NCI-H128 (cell line): ENCODE data around the gene CCND2.
"Not testable (repeated sequence)": the region's sequence is repeated elsewhere in the genome, so short reads cannot be mapped to it uniquely, and the experiment has no call there.

ENCODE experiments used
- DNase-seq: peaks from one replicate; lab custom pipeline; 2025; ENCODE audit not compliant: unreplicated experiment; lab: John Stamatoyannopoulos, UW

The CCND2 gene

GRCh38 chr12:4273652-4274395 lies at the start of gene CCND2:
CCND2 (plus strand) TSS chr12:4273762; CDS start chr12:4274041, 279 bp downstream.
- DNase-seq = no peak

- DNase-seq = no peak
These were observed 49.2 kb upstream of the CCND2 start for GRCh38 chr12:4224206-4224889.

- DNase-seq = no peak
These were observed 48.0 kb upstream of the CCND2 start for GRCh38 chr12:4225571-4225970.

- no peak for DNase-seq
These were observed 46.5 kb upstream of the CCND2 start for GRCh38 chr12:4227046-4227445.

- no peak for DNase-seq
These were observed 45.4 kb upstream of the CCND2 start for GRCh38 chr12:4228122-4228580.

GRCh38 chr12:4230526-4230925 lies 43.0 kb upstream of the CCND2 start:
- no peak for DNase-seq

GRCh38 chr12:4238577-4238976 lies 35.0 kb upstream of the CCND2 start:
- DNase-seq = no peak

GRCh38 chr12:4239746-4240145 lies 33.8 kb upstream of the CCND2 start:
- no peak for DNase-seq

GRCh38 chr12:4240161-4240783 lies 33.3 kb upstream of the CCND2 start:
- no peak for DNase-seq

GRCh38 chr12:4240981-4241380 lies 32.6 kb upstream of the CCND2 start:
- no peak for DNase-seq

- DNase-seq = no peak
These were observed 32.0 kb upstream of the CCND2 start for GRCh38 chr12:4241592-4241991.

- no peak for DNase-seq
These were observed 31.0 kb upstream of the CCND2 start for GRCh38 chr12:4242595-4242994.

GRCh38 chr12:4243091-4243490 lies 30.5 kb upstream of the CCND2 start:
- no peak for DNase-seq

GRCh38 chr12:4243491-4244100 lies 30.0 kb upstream of the CCND2 start:
- DNase-seq = not testable (repeated sequence)

- no peak for DNase-seq
These were observed 28.7 kb upstream of the CCND2 start for GRCh38 chr12:4244868-4245267.

- no peak for DNase-seq
These were observed 28.1 kb upstream of the CCND2 start for GRCh38 chr12:4245446-4245845.

GRCh38 chr12:4246116-4246515 lies 27.4 kb upstream of the CCND2 start:
- DNase-seq = no peak

GRCh38 chr12:4250691-4251090 lies 22.9 kb upstream of the CCND2 start:
- DNase-seq = no peak

GRCh38 chr12:4251216-4251891 lies 22.2 kb upstream of the CCND2 start:
- no peak for DNase-seq

GRCh38 chr12:4251967-4252366 lies 21.6 kb upstream of the CCND2 start:
- no peak for DNase-seq

- no peak for DNase-seq
These were observed 21.0 kb upstream of the CCND2 start for GRCh38 chr12:4252601-4253000.
